CD14-positive monocyte (primary cell): ENCODE measurements around the gene TNPO1. TPM values are rescaled to one million over a fixed set of nuclear protein-coding genes. Genes with fewer than 3 reads are reported as not detected.

Source experiments
- DNase-seq, 3 donors: peaks; one replicate each; pipeline ENCODE4 v3.0.0-alpha.2; 2011 to 2022
- H2AFZ ChIP-seq: 2 replicates; pipeline ENCODE4 v1.6.0; 2012; ENCODE audit warnings: mild to moderate bottlenecking, low read depth, low read length, inconsistent platforms; ENCODE audit not compliant: insufficient read depth, poor library complexity, severe bottlenecking
- H3K27ac ChIP-seq, 2 donors: 1 replicate in 1 of 2; 2 replicates in 1 of 2; pipeline ENCODE4 v1.5.1; 2012 to 2013; ENCODE audit warnings: low read length in 2 of 2, control low read depth in 1 of 2, inconsistent platforms in 1 of 2, low read depth in 1 of 2, mild to moderate bottlenecking in 1 of 2
- H3K27me3 ChIP-seq, 2 donors: one replicate each; pipeline versions ENCODE4 v1.6.0 to v1.6.1; 2011 to 2013; ENCODE audit warnings: low read length in 2 of 2; ENCODE audit not compliant: control insufficient read depth in 2 of 2, insufficient read depth in 2 of 2
- H3K36me3 ChIP-seq, 2 donors: replicated peaks in 1 of 2; 1 replicate in 1 of 2; 2 replicates in 1 of 2; pipeline versions ENCODE4 v1.5.1 to v1.6.1; 2012 to 2013; ENCODE audit warnings: low read length in 2 of 2, control low read depth in 1 of 2, inconsistent platforms in 1 of 2, mild to moderate bottlenecking in 1 of 2; ENCODE audit not compliant: insufficient read depth in 2 of 2, control insufficient read depth in 1 of 2
- H3K4me1 ChIP-seq, 2 donors: 1 replicate in 1 of 2; 2 replicates in 1 of 2; pipeline versions ENCODE4 v1.5.1 to v1.6.1; 2012 to 2013; ENCODE audit warnings: low read length in 2 of 2, control low read depth in 1 of 2, inconsistent platforms in 1 of 2, mild to moderate bottlenecking in 1 of 2, moderate library complexity in 1 of 2; ENCODE audit not compliant: insufficient read depth in 2 of 2, control insufficient read depth in 1 of 2
- H3K4me2 ChIP-seq: replicated peaks from 2 replicates; pipeline ENCODE3; 2012; ENCODE audit warnings: low read length, moderate library complexity, mild to moderate bottlenecking; ENCODE audit not compliant: poor library complexity, severe bottlenecking; ENCODE audit errors: extremely low read depth
- H3K4me3 ChIP-seq, 3 experiments: fragments of 200-600 bp in 1 of 3; sonication (generic) in 1 of 3; replicated peaks in 1 of 3; 1 replicate in 2 of 3; 2 replicates in 1 of 3; pipeline ENCODE4 v1.5.1; 2011 to 2013; ENCODE audit warnings: low read length in 3 of 3, mild to moderate bottlenecking in 3 of 3, control low read depth in 2 of 3, low read depth in 2 of 3, inconsistent platforms in 1 of 3, moderate library complexity in 1 of 3
- H3K79me2 ChIP-seq: 2 replicates; pipeline ENCODE4 v1.6.0; 2012; ENCODE audit warnings: mild to moderate bottlenecking, control low read depth, inconsistent platforms, low read length, moderate library complexity; ENCODE audit not compliant: insufficient read depth
- H3K9ac ChIP-seq: 2 replicates; pipeline ENCODE4 v1.6.0; 2017; ENCODE audit warnings: low read length, mild to moderate bottlenecking; ENCODE audit not compliant: insufficient read depth, poor library complexity, severe bottlenecking
- H3K9me3 ChIP-seq, 2 donors: replicated peaks in 1 of 2; 1 replicate in 1 of 2; 2 replicates in 1 of 2; pipeline versions ENCODE4 v1.5.1 to v1.6.1; 2012 to 2013; ENCODE audit warnings: low read length in 2 of 2, control low read depth in 1 of 2; ENCODE audit not compliant: control insufficient read depth in 1 of 2, insufficient read depth in 1 of 2
- H4K20me1 ChIP-seq: 2 replicates; pipeline ENCODE4 v1.6.0; 2012; ENCODE audit warnings: mild to moderate bottlenecking, low read length, control low read depth, moderate library complexity; ENCODE audit not compliant: insufficient read depth
- H3K27ac Mint-ChIP-seq, 7 donors: one replicate each; pipeline ENCODE4 v1.8.0; 2020; ENCODE audit warnings: mild to moderate bottlenecking in 7 of 7, mixed read lengths in 7 of 7, moderate library complexity in 6 of 7, inconsistent platforms in 2 of 7
- H3K27me3 Mint-ChIP-seq, 3 donors: one replicate each; pipeline ENCODE4 v1.8.0; 2021 to 2022; ENCODE audit warnings: low read depth in 3 of 3, mild to moderate bottlenecking in 3 of 3, mixed read lengths in 3 of 3, moderate library complexity in 3 of 3, inconsistent platforms in 1 of 3
- H3K36me3 Mint-ChIP-seq, 2 donors: one replicate each; pipeline ENCODE4 v1.8.0; 2020; ENCODE audit warnings: mixed read lengths in 2 of 2, inconsistent platforms in 1 of 2, mild to moderate bottlenecking in 1 of 2
- H3K4me1 Mint-ChIP-seq: one replicate; pipeline ENCODE4 v1.8.0; 2020; ENCODE audit warnings: mild to moderate bottlenecking, mixed read lengths
- H3K4me3 Mint-ChIP-seq, 2 donors: one replicate each; pipeline ENCODE4 v1.8.0; 2020; ENCODE audit warnings: mild to moderate bottlenecking in 2 of 2, mixed read lengths in 2 of 2, moderate library complexity in 1 of 2
- H3K9me3 Mint-ChIP-seq, 7 donors: one replicate each; pipeline ENCODE4 v1.8.0; 2020 to 2022; ENCODE audit warnings: mixed read lengths in 7 of 7, mild to moderate bottlenecking in 6 of 7, moderate library complexity in 6 of 7, inconsistent platforms in 2 of 7
- WGBS: methylation state at CpG from one replicate; pipeline ENCODE4 v1.1.5; 2013; ENCODE audit warnings: missing lambda C conversion rate; ENCODE audit not compliant: insufficient coverage; 5-methylcytosine and 5-hydroxymethylcytosine counted together
- intact Hi-C, 2 donors: fragments of 100-400 bp; cut with micrococcal nuclease; formaldehyde crosslinking; loops; one replicate each; pipeline versions ENCODE4 v1.15.0 to v1.15.1; 2023
- polyA plus RNA-seq, 3 donors: library from polyadenylated mRNA; depleted of rRNA in 1 of 3; unstranded in 2 of 3; stranded (reverse) in 1 of 3; fragments of 300-500 nt in 2 of 3; fragments of >200 nt in 1 of 3; fragmentation: Illumina TruSeq in 2 of 3; gene quantifications; 1 replicate in 2 of 3; 2 replicates in 1 of 3; pipeline ENCODE4 v1.2.3, GENCODE V29; 2012 to 2021
- TF ChIP-seq, protein P1 (sequence below): fragments of 200-600 bp; IDR thresholded peaks from one replicate; pipeline ENCODE4 v1.8.0; 2022; ENCODE audit warnings: antibody characterized with exemption, mild to moderate bottlenecking

Gene TNPO1
- polyA plus RNA-seq, 3 donors = 9.3 to 28.1 (median 26.3) TPM

DNA sequence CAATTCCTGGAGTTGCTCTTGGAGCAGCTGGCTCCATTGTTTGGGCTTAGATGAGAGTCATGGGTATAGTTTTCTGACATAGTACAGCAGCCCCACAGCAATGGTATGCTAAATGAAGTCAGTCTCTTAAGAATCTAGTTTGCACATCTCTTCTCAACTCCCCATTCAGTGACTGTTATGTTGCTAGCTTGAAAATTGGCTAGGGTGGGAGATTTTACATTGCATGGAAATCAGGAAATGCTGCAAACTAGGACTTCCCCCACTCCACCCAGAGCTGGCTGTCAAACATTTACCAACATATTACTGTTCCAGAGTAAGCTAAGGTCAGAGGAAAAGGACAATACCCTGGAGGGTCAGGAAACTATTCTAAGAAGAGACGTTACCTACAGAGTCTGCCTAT lies 121.7 kb downstream of the TNPO1 start:
- intact Hi-C loops = no loop called here
- H3K9me3 Mint-ChIP-seq = peaks cover 0 to 19% (median 5%) of the 10 kb centered on the region in 7 donors
- peak overlapping the region in 1 of 3 experiments; percentile 43 for H3K4me3 ChIP-seq
- no peaks in the 10 kb centered on the region for H3K36me3 Mint-ChIP-seq
- no peaks in the 10 kb centered on the region for H3K36me3 ChIP-seq
- H2AFZ ChIP-seq = no peak overlapping the region
- H3K79me2 ChIP-seq = no peaks in the 10 kb centered on the region
- peaks cover 0 to 6% of the 10 kb centered on the region in 2 donors for H3K9me3 ChIP-seq
- peak; percentile 36 to 74 (median 55) for DNase-seq
- TF ChIP-seq, protein P1, sequence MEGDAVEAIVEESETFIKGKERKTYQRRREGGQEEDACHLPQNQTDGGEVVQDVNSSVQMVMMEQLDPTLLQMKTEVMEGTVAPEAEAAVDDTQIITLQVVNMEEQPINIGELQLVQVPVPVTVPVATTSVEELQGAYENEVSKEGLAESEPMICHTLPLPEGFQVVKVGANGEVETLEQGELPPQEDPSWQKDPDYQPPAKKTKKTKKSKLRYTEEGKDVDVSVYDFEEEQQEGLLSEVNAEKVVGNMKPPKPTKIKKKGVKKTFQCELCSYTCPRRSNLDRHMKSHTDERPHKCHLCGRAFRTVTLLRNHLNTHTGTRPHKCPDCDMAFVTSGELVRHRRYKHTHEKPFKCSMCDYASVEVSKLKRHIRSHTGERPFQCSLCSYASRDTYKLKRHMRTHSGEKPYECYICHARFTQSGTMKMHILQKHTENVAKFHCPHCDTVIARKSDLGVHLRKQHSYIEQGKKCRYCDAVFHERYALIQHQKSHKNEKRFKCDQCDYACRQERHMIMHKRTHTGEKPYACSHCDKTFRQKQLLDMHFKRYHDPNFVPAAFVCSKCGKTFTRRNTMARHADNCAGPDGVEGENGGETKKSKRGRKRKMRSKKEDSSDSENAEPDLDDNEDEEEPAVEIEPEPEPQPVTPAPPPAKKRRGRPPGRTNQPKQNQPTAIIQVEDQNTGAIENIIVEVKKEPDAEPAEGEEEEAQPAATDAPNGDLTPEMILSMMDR = no peak
- peaks cover 0 to 2% of the 10 kb centered on the region in 2 donors for H3K27me3 ChIP-seq
- H3K4me3 Mint-ChIP-seq = peak overlapping the region in 1 of 2 donors; percentile 66
- H3K9ac ChIP-seq = no peak overlapping the region
- H4K20me1 ChIP-seq = no peaks in the 10 kb centered on the region
- peak overlapping the region; percentile 57 for H3K4me2 ChIP-seq
- peaks cover 0 to 4% (median 0%) of the 10 kb centered on the region in 3 donors for H3K27me3 Mint-ChIP-seq
- peak overlapping the region in 1 of 2 donors; percentile 12 for H3K27ac ChIP-seq
- peaks cover 25 to 42% of the 10 kb centered on the region in 2 donors for H3K4me1 ChIP-seq
- peaks cover 38% of the 10 kb centered on the region for H3K4me1 Mint-ChIP-seq
- no CpG with 5 or more reads among the region's 1 CpG for WGBS
- peak overlapping the region in 6 of 7 donors; percentile 46 to 89 (median 66) for H3K27ac Mint-ChIP-seq

DNA sequence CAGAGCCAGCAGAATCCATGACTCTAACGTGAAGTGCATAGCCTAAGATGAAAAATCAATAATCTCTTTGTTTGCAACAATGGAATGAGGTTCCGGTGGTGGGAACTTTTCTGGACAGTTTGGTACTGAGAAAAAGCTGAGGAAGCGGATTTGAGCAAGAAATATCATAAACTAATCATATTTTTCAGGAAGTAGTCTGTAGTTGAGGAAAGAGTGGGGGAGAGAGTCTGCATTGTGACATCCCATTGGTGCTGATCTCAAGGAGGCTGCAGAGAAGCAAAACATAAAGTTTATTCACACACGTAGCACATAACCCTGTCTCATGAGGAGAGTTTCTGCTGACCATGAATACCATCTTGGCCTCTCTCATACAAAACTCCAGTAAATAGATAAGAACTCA lies 123.6 kb downstream of the TNPO1 start:
- peak overlapping the region in 1 of 2 donors; percentile 64 for H3K27ac ChIP-seq

More for the DNA sequence above, 123.6 kb downstream of the TNPO1 start:
- intact Hi-C loops = no loop called here
- Histone ChIP-seq H3K4me1 (peaks cover 25 to 46% of the 10 kb centered on the region in 2 donors), H2AFZ (no peak overlapping the region), H3K36me3 (no peaks in the 10 kb centered on the region), H4K20me1 (no peaks in the 10 kb centered on the region), H3K27me3 (peaks cover 0 to 2% of the 10 kb centered on the region in 2 donors), H3K4me2 (peak overlapping the region; percentile 56), H3K4me3 (peak overlapping the region in 1 of 3 experiments; percentile 45), H3K9me3 (peaks cover 0 to 3% of the 10 kb centered on the region in 2 donors), H3K79me2 (no peaks in the 10 kb centered on the region), H3K9ac (no peak overlapping the region)
- peak; percentile 43 to 64 (median 58) for DNase-seq
- peak overlapping the region in 1 of 2 donors; percentile 46 for H3K4me3 Mint-ChIP-seq
- no peaks in the 10 kb centered on the region for H3K36me3 Mint-ChIP-seq
- H3K27me3 Mint-ChIP-seq = peaks cover 0 to 4% (median 4%) of the 10 kb centered on the region in 3 donors
- peaks cover 0 to 6% (median 0%) of the 10 kb centered on the region in 7 donors for H3K9me3 Mint-ChIP-seq
- H3K4me1 Mint-ChIP-seq = peaks cover 38% of the 10 kb centered on the region
- TF ChIP-seq, protein P1 = no peak
- peak overlapping the region in 4 of 7 donors; percentile 15 to 68 (median 37) for H3K27ac Mint-ChIP-seq
- WGBS = 100% methylated on average over 1 of the region's 4 CpGs
